GM19467 (cell line): ENCODE data around the gene TCHHL1.

Experiments used
- ATAC-seq: cut with Tn5 transposase; IDR thresholded peaks from one replicate; pipeline ENCODE4 v1.9.1; 2021; ENCODE audit warnings: mild to moderate bottlenecking, moderate library complexity; ENCODE audit not compliant: unreplicated experiment

Gene TCHHL1

DNA sequence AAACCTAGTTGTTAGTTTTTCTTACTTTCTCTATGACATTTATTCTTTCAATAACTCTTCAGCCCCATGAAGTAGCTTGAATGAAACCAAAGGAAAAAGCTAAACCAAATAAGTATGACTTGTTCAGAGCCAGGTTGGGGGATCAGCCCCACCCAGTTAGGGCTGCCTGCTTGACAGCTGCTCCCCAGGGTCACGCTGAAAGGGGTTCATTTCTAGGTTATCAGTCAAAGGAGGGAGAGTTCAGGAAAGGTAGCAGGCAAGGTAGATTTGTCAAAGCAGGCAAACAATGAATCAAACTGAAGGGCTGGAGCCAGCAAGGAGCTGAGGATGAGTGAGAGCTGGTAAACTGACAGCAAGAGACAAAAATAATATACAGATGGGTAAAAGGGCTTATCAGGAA lies 49.0 kb downstream of the TCHHL1 start:
- no peak for ATAC-seq

DNA sequence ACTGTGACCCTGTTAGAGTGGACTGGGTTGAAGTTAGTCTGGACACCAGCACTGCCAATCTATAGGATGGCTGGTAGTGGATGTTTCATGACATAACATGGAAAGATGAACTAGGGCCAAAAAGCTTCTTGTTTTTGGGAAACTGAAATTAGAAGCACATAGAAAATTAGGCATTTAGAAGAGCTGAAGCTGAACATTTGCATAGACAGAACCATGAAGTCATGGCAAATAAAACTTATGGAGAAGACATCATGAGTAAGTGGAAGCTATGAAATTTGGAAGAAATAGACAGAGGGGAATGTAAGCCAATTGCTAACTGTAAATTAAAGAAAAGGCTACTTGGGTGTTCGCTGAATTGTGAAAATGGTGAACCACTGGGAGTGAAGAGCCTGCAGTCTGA lies 49.4 kb downstream of the TCHHL1 start:
- ATAC-seq, result no peak

DNA sequence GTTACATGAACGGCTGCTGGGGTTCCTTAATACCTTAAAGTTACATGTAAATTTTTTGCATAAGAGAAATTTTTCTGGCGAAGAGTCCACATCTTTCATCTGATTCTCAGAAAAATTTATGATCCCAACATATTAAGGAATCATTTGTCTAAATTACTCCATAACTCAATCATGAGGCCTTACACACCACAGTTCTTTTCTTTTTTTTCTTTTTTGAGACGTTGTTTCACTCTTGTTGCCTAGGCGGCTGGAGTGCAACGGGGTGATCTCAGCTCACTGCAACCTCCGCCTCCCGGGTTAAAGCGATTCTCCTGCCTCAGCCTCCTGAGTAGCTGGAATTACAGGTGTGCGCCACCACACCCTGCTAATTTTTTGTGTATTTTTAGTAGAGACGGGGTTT lies 50.0 kb downstream of the TCHHL1 start:
- ATAC-seq, result no peak

DNA sequence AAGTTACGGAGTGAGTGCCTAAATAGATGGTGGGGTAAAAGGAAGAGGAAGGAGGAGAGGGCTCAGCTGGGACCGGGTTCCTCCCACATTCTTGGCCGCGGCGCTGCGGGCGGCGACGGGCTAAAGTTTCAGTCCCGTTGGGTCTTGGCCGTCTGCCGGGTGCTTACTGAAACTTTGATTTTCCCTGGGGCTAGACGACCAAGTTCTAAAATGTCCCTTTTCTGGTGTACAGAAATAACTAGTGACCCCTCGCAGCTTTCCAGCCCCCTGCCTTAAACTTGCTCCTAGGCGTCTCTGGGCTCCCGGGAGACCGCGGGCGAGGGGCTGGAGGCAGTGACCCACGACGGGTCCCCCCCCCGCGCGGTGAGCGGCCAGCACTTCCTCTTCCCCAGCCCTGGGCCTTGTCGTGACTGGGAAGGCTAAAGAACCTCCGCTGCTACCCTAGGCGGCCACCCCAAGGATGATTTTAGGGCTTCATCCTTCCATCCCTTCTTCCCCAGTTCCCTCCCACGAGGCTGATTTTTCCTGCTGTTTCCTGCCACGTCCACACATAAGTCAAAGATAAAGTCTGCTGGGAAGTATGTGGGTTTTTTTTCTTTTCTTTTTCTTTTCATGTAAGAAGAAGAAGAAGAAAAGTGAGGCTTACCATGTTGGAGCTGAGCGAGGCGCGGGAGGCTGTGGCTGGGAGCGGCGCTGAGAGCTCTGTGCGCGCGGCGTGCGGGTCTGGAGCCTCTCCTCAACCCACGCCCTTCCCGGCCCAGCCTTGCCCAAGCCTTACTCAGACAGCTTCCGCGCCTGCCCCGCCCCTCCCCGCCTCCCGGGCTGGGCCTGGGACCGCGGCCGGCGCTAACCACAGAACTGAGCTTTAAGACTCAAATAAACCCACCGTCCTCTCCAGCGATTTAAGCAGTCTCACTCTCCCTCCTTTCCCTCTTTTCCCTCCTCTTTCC lies 52.3 kb downstream of the TCHHL1 start, which contains the start of gene S100A11:
S100A11 (minus strand) TSS at position 738 of the 950 bp plus-strand sequence; CDS start at position 649, 89 bp downstream.
- peak; percentile 65 for ATAC-seq

DNA sequence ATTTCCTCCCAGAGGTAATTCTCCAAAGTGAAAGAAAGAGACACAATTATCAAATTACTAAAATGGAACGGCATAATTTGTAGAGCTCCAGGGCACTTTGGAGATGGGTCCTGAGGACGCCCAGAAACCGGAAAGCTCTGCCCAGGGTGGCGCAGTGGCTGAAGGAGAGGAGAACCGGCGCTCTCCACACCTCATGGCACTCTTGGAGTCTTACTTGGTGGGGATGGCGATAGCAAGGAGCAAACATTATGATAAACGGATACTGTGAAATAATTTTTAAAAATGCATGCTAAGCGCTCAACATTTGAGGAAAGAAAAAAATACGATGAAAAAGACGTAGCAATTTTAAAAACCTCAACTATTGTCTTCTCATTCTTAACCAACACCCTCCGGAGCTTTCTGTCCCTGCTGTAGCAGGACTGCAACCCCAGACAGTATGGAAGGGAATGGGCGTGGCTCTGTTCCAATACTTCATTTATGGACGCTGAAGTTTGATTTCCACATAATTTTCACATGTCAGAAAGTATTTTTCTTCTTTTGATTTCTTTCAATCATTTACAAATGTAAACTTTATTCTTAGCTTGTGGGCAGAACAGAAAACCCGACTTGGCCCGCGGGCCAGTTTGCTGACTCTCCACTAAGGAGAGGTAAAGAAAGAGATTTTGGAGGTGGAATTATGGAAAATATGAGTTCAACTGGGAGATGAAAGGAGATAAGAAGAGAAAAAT lies 53.2 kb downstream of the TCHHL1 start:
- no peak for ATAC-seq

DNA sequence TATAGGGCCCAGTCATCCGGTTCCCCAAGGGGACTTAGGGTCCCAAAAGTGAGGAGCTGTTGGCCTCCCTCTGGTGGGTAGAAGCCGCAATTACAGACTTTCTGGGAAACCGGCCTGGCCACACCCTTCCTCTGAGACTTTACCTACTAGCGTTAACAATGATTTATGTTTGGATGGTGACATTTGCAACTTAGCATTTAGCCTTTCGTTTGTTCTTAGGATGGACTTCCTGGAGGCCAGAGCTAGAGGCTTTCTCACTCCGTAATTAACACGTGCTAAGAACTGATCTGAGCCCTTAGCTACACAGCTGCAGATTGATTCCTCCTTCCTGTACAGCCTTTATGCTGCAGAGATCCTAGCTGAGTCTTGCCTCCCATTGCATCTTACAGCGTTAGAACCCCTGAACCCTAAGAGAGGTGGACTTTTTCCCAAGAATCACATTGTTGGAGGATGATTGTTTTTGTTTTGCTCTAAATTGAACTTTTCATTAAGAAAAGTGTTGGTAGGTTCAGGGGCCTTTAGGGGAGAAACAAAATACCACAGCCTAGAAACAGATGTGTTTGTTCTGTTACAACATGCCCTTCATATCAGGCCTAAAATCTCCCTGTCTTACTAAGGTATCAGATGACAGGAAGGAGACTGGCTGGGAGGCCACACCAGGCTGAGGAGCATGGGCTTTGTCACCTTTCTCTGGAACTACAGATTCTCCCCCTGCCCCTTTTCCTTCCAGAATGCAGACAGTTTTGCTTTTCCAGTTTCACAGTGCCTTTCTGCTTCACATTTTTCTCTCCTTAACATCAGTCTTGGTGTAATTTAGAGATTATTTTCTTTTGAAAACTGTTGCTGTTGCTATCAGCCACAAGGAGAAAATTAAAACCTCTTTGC lies 54.0 kb downstream of the TCHHL1 start:
- peak; percentile 50 for ATAC-seq

DNA sequence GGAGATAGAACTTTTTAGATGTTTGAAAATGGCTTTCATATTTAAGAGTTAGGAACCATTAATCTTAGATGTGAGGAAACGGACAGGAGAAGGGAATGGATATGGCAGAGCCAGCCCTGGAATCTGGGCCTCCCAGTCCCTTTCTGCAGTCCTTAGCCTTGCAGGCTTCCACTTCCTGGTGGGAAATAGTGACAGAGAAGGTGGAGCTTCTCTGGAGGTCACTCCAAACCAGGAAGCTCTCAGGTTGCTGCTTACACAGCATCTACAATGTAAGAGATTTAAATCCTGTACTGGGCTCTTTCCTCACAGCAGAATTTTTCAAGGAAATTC lies 54.6 kb downstream of the TCHHL1 start:
- ATAC-seq, result no peak
